SH-SY5Y (cell line): ENCODE results near the gene PPP1R14D.

Experiments
- GATA2 ChIP-seq: IDR thresholded peaks from 2 replicates; pipeline ENCODE4 v1.6.1; 2011; ENCODE audit warnings: mild to moderate bottlenecking, low read depth, low read length
- GATA3 ChIP-seq: IDR thresholded peaks from 2 replicates; pipeline ENCODE4 v1.6.1; 2011; ENCODE audit warnings: low read depth, mild to moderate bottlenecking, low read length, moderate library complexity

The PPP1R14D gene

GRCh38 chr15:40790718-40791117 lies 37.8 kb downstream of the PPP1R14D start:
- TF ChIP-seq GATA2 (no peak), GATA3 (no peak)

GRCh38 chr15:40789999-40790398 lies 38.5 kb downstream of the PPP1R14D start:
- TF ChIP-seq GATA2 (no peak), GATA3 (no peak)

GRCh38 chr15:40789119-40789518 lies 39.4 kb downstream of the PPP1R14D start:
- TF ChIP-seq GATA2 (no peak), GATA3 (no peak)

- TF ChIP-seq GATA2, result no peak
- TF ChIP-seq GATA3, result no peak
Measured at GRCh38 chr15:40787991-40788390, 40.5 kb downstream of the PPP1R14D start.

GRCh38 chr15:40787344-40787841 lies 41.1 kb downstream of the PPP1R14D start:
- no peak for TF ChIP-seq GATA2
- no peak for TF ChIP-seq GATA3

GRCh38 chr15:40785814-40786213 lies 42.7 kb downstream of the PPP1R14D start:
- TF ChIP-seq GATA3, result no peak
- no peak for TF ChIP-seq GATA2

- TF ChIP-seq GATA3 (no peak), GATA2 (no peak)
Measured at GRCh38 chr15:40785164-40785563, 43.3 kb downstream of the PPP1R14D start.

GRCh38 chr15:40782609-40783227 lies 45.8 kb downstream of the PPP1R14D start:
- TF ChIP-seq GATA3 (no peak), GATA2 (no peak)

- TF ChIP-seq GATA3 (no peak), GATA2 (no peak)
Measured at GRCh38 chr15:40776537-40777141, 51.9 kb downstream of the PPP1R14D start.

- TF ChIP-seq GATA3 (no peak), GATA2 (no peak)
Measured at GRCh38 chr15:40775740-40776536, 52.6 kb downstream of the PPP1R14D start.

GRCh38 chr15:40775007-40775406 lies 53.5 kb downstream of the PPP1R14D start:
- TF ChIP-seq GATA3, result no peak
- no peak for TF ChIP-seq GATA2

GRCh38 chr15:40773902-40774301 lies 54.6 kb downstream of the PPP1R14D start:
- TF ChIP-seq GATA3, result no peak
- TF ChIP-seq GATA2, result no peak

- TF ChIP-seq GATA3 (no peak), GATA2 (no peak)
Measured at GRCh38 chr15:40773496-40773895, 55.0 kb downstream of the PPP1R14D start.

- TF ChIP-seq GATA3, result no peak
- no peak for TF ChIP-seq GATA2
Measured at GRCh38 chr15:40772014-40772413, 56.5 kb downstream of the PPP1R14D start.
